NCI-H2171 treated with DMSO at 0.1 percent for 48 hours (cell line): ENCODE data around the gene WHAMM.
"Not testable (repeated sequence)": the region's sequence is repeated elsewhere in the genome, so short reads cannot be mapped to it uniquely, and the experiment has no call there.

ENCODE experiments used
- DNase-seq: peaks from one replicate; lab custom pipeline; 2025; lab: John Stamatoyannopoulos, UW

The WHAMM gene

DNA sequence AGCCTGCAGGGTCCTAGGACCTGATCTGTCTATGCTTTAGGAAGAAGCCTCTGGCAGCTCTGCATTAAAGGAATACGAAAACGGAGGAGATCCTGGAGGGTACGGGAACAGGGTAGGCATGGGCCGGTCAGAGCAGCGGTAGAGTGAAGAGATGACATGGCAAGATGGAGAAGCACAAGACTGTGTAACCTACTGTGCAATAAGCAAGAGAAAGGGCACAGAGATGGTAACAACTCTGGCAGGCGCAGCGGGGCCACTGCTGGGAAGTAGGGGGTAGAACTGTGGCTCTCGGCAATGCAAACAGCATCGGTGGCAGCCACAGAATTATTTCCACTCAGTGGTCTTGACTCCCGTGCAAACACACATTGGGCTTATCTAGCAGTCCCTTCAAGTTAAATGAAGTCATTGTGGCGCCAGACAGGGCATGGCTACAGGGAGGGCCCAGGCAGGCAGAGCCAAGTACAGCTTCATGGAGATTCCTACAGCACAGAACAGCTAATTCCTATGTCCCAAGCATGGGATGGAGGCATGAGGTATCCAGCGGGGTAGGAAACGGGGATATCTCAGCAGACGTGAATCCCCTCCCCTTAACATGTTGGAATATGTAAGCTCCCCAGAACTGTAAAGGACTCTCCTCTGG lies 28.8 kb downstream of the WHAMM start:
- DNase-seq, result no peak

DNA sequence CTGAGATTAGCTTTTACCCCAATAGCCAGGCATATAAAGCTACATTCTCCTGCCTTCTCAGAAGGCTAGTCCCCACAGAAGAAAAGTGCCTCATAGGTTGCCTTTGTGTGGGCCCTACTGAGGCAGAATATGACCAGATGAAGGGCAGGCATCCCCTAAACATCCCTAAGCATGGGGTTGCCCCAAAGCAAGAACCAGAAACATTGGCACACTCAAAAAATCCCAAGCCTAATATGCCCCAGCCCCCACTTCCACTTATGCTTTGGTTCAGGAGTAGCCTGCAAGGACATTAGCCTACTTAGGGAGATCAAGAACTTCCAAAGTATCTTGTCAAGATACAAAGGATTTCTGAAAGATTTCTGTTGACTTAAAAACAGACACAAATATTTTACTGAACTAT lies 29.7 kb downstream of the WHAMM start:
- no peak for DNase-seq

DNA sequence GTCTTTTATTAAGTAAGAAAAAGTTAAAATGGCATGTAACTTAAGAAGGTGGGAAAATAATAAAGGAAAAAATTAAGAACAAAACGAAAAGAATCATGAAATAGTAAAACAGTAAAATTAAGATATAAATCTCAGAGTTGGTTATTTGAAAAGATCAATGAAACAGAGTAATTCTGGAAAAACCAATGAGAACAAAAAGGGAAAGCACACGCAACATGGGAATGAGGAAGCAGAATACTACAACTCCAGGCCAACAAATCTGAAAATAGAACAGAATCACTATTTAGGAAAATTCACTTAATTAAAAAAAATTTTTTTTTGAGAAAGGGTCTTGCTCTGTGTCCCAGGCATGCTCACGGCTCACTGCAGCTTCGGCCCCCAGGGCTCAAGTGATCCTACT lies 30.7 kb downstream of the WHAMM start:
- DNase-seq, result no peak

DNA sequence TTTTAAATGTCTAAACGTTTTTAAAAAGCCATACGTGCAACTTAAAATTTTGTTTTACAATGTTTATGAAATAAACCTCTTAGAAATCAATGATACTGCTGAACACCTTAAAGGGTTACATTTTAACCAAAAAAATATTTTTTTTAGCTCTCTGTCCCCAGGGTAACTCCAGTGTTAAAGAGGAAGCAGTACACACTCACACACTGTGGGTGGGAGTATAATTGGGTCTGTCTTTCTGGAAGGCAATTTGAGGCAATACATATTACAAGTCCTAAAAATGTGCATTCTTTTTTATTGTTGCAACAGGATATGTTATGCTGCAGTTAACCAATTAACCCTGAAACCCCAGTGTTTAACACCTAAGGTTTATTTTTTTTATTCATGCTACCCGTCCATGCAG lies 34.1 kb downstream of the WHAMM start:
- no peak for DNase-seq

DNA sequence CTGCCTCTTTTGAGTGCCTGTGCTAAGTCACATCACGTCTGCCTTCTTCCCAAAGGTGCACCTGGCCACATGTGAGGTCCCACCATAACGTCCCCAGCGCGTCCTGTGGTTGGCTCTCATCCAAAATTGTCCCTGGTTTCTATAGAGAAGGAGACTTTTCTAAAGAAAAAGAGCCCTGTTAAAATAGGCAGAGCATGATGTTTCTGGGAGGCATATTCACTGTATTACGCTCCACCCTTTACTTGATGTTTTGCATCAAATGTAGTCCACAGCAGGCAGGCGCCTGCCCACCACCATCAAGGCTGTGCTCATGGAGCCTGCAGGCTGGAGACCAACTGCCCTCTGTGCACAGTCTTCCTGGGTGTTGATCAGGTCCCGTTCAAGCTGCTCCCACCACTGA lies 36.3 kb downstream of the WHAMM start:
- no peak for DNase-seq

DNA sequence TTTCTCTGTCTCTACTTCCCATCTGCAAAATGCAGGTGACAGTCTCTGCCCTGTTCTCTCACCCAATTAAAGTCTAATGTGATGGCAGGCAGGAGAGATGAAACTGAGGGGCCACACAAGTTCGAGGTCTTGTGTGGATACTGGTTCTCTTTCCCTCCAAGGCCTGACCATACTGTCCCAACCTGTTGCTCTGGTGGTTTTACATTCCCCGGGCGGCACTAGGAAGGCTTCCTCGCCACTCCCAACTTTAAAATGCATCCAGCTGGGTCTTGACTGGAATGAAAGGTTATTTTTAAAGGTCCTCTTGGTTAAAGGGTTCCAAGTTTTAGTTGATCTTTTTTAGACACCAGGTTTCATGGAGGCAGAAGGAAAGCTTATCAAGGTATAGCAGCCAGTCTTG lies 37.2 kb downstream of the WHAMM start:
- DNase-seq, result no peak

DNA sequence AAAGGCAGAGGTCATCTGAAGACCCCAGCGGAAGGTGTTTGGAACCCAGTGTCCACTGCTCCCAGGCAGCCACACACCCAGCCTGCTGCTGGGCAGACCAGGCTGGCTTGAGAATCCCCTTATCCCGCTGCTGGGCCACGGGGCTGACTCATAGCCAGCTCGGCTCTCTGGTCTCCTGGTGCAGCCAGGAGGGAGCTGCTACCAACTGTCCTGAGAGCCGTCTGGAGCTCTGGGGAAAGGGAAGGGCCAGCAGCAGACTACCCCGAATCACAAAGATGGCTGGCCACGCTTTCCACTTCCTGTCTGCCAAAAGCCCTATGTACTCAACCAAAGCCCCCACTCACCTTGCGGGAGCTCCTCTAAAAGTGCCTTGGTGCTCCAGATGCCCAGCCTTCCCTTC lies 38.3 kb downstream of the WHAMM start:
- no peak for DNase-seq

DNA sequence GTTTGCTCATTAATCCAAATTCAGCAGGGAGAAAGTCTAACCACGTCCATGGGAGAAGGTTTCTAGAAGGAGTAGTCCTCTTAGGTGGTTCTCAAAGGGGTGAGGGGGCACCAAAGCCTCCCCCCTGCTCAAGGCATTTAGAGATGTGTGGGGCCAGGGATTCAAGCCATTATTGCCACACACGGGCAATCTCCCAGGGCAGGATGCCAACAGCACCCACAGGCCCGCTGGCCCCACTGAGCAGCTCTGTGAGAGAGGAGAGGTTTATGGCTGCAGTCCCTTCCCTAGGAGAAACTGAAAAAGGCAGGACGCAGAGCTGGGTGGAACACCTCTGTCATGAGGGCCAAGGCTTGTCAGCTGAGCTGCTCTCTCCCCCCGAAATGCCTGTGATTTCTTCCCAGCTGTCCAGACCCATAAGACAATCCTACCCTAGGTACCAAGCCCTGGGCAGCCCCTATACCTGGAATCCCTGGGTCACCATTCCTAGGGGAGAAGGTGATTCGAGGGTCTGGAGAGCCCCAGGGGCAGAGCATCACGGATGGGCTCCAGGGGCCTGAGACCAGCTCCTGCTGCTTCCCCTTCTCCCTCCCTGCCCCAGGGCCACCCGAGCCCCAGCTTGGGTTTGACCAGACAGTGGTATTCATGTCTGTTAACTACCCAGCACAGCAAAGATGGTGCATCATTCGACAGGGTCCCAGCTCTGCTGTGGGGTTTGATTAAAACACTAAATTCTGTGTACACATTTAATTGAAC lies 39.0 kb downstream of the WHAMM start:
- DNase-seq, result no peak

DNA sequence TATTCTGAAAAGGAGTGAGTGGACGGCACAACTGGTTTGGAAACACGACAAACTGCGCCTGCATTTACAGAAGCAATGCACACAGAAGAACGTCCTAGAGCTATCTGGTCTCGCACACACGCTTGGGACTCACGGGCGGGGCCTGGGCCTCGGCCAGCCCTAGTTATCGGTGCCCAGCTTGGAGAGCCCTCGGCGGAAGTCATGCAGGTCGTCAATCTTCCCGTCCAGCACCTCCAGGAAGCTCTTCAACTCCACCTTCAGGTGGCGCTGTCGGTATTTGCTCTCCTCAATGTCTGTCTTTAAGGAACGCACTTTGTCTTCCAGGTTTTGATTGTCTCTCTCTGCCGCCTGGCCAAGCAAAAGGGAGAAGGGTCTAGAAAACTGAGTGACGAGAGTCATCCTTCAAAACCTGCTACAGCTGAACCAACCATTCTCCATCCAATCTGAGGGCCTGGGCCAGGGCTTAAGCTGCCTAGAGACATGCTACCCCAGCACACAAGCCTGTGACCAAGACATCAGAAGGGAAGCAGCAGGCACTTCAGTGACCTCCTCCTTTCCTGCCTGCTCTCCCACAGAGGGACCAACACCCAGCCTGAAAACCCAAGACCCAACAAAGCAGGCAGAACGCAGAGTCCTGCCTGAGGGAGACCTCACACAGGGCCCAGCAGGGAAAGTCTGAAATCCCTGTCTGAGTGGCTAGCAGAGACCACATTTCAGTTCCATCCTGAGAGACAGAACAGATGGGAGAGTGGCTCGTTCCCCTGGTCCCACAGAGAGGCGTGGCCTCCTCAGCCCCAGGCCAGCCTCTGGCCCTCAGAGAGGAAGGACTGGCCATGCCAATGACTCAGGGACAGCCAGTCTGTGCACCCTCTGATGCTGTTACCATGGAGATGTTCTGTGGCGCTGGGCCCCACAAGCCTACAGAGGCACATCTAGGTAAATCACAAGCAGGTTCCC lies 40.4 kb downstream of the WHAMM start:
- DNase-seq, result peak; percentile 48

DNA sequence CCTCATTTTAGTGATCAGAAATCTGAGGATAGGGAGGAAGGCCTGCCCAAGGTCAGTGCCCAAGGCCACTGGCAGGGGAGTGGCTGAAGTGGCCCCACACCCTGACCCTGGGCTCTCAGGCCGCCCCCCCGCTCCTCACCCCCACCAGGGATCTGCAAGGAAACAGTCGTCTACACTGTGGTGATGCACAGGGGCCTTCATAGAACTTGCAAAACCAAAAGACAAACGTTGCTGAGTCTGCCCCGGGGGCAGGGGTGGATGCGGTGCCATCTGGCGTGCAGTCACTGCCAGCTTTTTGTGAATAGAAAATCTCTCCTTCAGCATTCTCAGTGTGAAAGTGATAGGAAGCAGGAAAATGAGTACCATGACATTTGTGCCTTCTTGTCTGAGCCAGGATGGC lies 41.3 kb downstream of the WHAMM start:
- peak; percentile 77 for DNase-seq

DNA sequence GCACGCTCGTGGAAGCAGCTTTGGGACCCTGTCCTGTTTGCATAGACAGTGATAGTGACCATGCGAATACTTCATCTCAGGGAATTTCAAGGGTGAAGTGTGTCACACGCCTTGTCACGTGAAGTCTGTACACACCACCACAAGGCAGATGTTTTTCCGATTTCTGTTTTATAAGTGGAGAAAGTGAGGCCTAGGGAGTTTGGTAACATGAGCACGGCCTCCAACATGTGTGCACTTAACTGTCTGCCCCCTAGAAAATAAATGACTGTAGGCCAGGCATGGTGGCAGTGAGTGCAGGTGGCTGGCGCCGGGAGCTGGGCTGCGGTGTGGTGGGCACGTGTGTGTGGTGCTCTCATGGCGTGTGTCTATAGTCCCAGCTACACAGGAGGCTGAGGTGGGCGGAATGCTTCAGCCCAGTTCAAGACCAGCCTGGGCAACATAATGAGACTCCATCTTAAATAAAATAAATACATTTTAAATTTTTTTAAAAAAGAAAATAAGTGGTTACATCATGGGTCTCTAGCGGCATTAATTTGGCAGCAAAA lies 42.0 kb downstream of the WHAMM start:
- peak; percentile 48 for DNase-seq

DNA sequence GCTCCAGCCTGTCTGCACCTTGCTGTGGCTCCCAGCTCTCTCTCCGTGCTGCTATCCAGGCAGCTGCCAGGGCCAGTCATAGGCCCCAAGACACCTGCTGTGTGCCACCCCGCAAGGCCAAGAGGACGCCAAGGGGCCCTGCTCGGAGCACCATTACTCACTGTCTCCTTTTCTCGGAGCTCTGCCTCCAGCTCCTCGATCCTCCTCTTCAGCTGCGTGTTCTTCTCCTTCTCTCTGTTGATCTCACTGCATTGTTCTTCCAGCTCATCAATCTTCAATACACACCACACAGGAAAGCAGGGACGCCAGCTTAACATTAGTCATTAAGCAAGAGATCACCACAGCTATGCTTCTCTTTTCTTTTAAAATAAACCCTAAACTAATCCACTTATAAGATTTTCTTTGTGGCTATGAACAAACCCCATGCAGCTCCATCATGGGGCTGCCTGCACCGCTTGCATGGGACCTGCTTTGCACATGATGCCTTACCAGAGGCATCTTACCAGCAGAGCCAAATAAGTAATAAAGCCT lies 42.6 kb downstream of the WHAMM start:
- DNase-seq, result no peak

DNA sequence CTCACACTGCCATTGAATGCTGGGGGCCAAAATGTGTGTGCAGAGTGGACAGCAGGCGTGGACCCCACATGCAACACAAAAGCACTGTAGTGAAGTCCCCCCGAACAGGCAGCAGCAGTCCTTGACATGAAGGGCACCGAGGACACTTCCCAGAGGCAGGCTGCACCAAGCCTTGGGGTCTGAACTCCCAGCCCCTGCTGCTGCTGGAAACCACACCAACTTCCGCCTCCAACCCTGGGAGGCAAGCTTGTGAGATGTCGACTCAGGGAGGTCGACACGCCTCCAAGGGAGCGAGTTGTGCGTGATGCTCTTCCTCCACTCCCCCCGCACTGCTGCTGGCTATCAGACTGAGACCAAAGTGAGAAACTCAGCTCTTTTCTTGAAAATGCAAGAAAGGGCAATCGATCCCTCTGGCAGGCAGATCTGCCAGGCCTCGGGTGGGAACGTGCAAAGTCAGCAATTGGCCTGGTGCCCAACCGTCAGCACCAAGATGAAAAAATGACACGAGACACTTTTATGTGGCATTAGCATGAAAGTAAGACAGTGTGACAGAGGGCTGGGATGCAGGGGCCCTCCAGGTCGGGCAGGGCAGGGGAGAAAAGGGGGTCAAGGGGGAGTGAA lies 43.6 kb downstream of the WHAMM start:
- DNase-seq, result no peak

DNA sequence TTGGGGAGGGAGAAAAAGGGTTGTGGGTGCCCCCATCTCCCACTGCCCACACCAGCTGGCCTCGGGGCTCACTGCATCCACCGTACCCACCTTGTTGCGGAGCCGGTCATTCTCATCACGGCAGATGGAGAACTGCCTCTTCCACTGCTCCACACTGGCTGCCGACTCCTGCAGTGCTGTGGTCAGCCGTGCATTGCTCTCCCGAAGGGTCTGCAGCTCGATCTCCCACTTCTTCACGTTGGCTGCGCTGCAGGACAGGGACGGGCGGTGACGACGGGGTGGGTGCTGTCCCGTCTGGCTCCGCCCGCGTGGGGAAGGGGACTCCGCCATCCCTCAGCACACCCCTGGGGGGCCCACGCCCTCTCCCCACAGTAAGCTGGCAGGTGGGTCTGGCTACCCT lies 45.1 kb downstream of the WHAMM start:
- DNase-seq, result no peak

DNA sequence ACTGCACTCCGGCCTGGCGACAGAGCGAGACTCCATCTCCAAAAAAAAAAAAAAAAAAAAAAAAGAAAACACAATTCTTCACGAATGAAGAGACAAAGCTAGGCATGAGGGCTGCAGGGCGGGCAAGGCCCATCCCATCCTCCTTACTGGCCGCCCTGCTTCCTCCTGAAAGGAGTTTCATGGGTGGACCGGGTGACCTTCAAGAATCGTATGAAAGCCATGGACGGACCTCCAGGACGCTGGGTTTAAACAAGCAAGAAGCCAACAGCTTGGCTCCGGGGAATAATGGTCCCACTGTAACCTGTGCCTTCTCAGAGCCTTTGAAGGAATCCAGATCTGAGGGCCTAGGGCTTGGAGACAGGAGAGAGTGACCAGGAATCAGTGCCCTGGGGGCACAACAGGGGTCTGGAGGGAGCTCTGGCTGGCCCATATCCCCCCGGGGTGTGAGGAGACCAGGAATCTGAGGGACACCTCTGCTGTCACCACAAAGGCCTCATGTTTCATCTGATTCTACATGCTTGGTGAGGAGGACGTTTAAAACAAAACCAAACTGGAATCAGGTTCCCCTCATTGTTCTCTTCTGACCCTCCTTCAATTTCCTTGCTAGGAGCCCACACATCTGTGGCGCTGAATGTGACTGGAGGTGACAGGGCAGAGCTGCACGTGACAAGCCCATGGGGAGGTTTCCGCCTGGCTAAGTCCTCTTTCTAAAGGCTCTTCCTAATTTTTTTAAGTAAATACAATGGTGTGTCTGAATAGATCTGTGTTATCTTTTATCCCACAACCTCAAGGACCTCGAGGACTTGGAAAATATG lies 46.1 kb downstream of the WHAMM start:
- DNase-seq, result no peak

DNA sequence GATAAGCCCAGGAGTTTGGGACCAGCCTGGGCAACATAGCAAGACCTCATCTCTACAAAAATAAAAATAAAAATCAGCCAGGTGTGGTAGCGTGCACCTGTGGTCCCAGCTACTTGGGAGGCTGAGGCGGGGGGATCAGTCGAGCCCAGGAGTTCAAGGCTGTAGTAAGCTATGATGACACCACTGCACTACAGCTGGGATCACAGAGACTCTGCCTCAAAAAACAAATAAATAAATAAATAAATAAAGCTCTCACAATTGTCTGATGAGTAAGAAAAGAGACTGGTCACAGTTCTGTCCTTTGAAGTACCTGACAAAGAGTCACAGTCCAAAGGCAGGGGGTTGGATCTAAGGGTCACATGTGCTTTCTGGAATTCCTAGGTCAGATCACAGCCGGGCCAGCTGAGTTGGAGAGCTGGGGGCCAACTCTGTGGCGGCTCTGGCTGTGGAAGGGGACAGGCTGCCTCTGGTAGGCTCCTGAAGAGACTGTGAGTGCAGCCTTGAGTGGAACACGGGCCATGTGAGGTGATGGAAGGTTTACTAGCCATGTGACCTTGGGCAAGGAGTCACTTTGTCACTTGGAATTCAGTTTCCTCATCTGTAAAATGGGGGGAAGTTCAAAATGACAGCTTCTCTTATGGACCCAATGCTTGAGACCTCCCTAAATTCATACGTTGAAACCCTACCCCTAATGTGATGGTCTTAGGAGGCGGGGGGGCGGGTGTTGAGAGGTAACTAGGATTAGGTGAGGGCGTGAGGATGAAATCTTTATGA lies 47.2 kb downstream of the WHAMM start:
- no peak for DNase-seq

DNA sequence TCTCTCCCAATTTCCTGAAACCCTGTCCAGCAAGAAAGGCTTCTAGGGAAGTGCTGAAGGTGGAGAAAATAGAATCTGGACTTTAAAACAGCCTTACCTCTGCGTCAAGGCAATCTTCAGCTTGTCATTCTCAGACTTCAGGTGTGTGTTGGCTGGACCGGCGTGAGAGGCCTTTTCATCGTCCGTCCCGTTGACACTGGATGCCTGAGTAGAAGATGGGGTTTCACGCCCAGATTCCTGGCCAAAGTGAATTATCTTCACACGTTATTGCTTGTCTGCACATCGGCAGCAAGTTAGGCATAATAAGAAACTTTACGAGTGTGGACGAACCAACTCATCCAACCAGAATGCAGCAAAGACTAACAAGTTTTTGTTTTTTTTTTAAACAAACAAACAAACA lies 49.5 kb downstream of the WHAMM start:
- DNase-seq, result no peak

DNA sequence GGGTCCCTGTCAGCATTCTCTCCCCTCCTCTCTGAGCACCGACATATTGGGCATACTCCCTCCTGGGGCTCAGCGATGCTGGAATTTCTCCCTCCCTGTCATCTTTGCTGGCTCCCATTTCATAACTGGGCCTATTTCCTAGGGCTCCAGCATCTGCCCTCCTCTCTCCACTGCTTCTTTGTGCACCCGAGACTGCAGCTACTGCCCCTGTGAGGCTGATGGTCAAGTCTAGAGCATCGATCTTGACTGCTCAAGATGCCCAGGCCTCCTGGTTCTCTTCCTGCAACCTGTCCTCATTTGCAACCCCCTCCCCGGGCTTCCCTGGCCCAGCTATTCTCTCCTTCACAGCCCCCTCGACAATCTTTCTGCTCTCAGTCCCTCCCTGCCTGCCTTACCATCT lies 53.5 kb downstream of the WHAMM start:
- DNase-seq, result no peak

DNA sequence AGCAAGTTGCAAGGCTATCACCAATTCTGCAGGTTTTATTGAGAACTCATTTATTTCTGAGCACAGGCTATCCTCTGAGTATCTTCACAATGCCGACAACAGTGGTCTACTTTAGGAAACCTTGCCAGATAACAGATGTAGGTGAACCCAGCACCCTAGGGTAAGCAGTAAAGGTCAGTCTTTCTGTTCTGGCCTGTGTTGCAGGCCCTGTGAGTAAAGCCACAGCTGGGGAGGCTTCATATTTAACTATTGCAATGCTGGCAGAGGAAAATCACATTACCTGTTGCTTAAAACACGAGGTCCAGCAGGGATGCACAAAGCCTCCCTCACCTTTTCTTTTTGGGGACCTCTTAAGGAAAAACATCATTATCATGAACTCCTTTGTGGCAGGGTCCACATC lies 55.5 kb downstream of the WHAMM start:
- DNase-seq, result no peak

DNA sequence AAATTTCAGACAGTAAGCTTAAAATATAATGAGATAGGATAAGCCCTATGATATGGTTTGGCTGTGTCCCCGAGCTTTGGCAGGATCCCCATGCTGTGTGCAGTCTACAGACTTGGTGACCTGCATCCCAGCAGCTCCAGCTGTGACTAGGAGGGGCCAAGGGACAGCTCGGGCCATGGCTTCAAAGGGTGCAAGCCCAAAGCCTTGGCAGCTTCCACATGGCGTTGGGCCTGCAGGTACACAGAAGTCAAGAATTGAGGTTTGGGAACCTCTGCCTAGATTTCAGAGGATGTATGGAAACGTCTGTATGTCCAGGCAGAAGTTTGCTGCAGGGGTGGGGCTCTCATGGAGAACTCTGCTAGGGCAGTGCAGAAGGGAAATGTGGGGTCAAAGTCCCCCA lies 56.2 kb downstream of the WHAMM start:
- DNase-seq, result not testable (repeated sequence)
